Neural crest cell (in vitro differentiated cells): ENCODE results near the gene ZNF18. TPM values are rescaled to one million over a fixed set of nuclear protein-coding genes. Genes with fewer than 3 reads are reported as not detected.

ENCODE experiments used
- DNase-seq: peaks from one replicate; pipeline ENCODE4 v3.0.0; 2021; ENCODE audit warnings: low read depth, mixed read lengths, low spot score
- H3K27ac Mint-ChIP-seq: one replicate; pipeline ENCODE4 v1.8.0; 2021; ENCODE audit warnings: mild to moderate bottlenecking, mixed read lengths; ENCODE audit not compliant: unreplicated experiment
- H3K27me3 Mint-ChIP-seq: 2 replicates; pipeline ENCODE4 v1.8.0; 2021; ENCODE audit warnings: low read depth, mild to moderate bottlenecking, mixed read lengths
- H3K36me3 Mint-ChIP-seq: 2 replicates; pipeline ENCODE4 v1.8.0; 2021; ENCODE audit warnings: low read depth, mild to moderate bottlenecking, mixed read lengths
- H3K4me1 Mint-ChIP-seq: 2 replicates; pipeline ENCODE4 v1.8.0; 2021; ENCODE audit warnings: mixed read lengths
- H3K4me3 Mint-ChIP-seq: one replicate; pipeline ENCODE4 v1.8.0; 2021; ENCODE audit warnings: mild to moderate bottlenecking, mixed read lengths
- H3K9me3 Mint-ChIP-seq: 2 replicates; pipeline ENCODE4 v1.8.0; 2021; ENCODE audit warnings: mixed read lengths
- CTCF ChIP-seq: fragments of 200-600 bp; sonication (generic); conservative IDR thresholded peaks from 2 replicates; pipeline ENCODE4 v1.5.0; 2021; ENCODE audit warnings: antibody characterized with exemption, mild to moderate bottlenecking
- total RNA-seq: library from RNA; stranded (reverse); gene quantifications from 2 replicates; pipeline ENCODE4 v1.2.1, GENCODE V29; 2021

Gene ZNF18
- total RNA-seq, 1 donor from 2014 or later: 7.5 TPM

GRCh38 chr17:11928436-11928835 is 68.8 kb downstream of the ZNF18 start:
- peaks cover 22% of the 10 kb centered on the region for H3K4me1 Mint-ChIP-seq
- no peak for TF ChIP-seq CTCF
- DNase-seq: no peak
- H3K36me3 Mint-ChIP-seq: peaks cover 13% of the 10 kb centered on the region
- no peak overlapping the region for H3K27ac Mint-ChIP-seq
- peaks cover 8% of the 10 kb centered on the region for H3K9me3 Mint-ChIP-seq
- H3K27me3 Mint-ChIP-seq: no peaks in the 10 kb centered on the region
- no peak overlapping the region for H3K4me3 Mint-ChIP-seq

Other genes with a start within 250 kb of the ZNF18 start
- 47.5 and 51.8 TPM in 2 replicates for gene MAP2K4, start 23.4 kb upstream of the ZNF18 start, total RNA-seq